NCI-H2107 treated with DMSO at 0.1 percent for 48 hours (cell line): ENCODE measurements around the gene WNT3.
"Not testable (repeated sequence)": the region's sequence is repeated elsewhere in the genome, so short reads cannot be mapped to it uniquely, and the experiment has no call there.

Experiments
- DNase-seq: peaks from one replicate; lab custom pipeline; 2025; ENCODE audit not compliant: unreplicated experiment; lab: John Stamatoyannopoulos, UW

The WNT3 gene

GRCh38 chr17:46788300-46788699 is 30.2 kb downstream of the WNT3 start:
- no peak for DNase-seq

GRCh38 chr17:46787478-46787877 is 31.0 kb downstream of the WNT3 start:
- no peak for DNase-seq

- no peak for DNase-seq
Observed at GRCh38 chr17:46785696-46786095, 32.8 kb downstream of the WNT3 start.

GRCh38 chr17:46783031-46783593 is 35.4 kb downstream of the WNT3 start:
- no peak for DNase-seq

- DNase-seq = no peak
Observed at GRCh38 chr17:46782250-46782953, 36.1 kb downstream of the WNT3 start.

GRCh38 chr17:46780003-46780373 is 38.5 kb downstream of the WNT3 start:
- no peak for DNase-seq

GRCh38 chr17:46777943-46778915 is 40.3 kb downstream of the WNT3 start:
- DNase-seq = no peak

GRCh38 chr17:46776298-46777005 is 42.0 kb downstream of the WNT3 start:
- no peak for DNase-seq

- no peak for DNase-seq
Observed at GRCh38 chr17:46774108-46774737, 44.3 kb downstream of the WNT3 start.

GRCh38 chr17:46773676-46774075 is 44.8 kb downstream of the WNT3 start:
- no peak for DNase-seq

GRCh38 chr17:46773221-46773605 is 45.3 kb downstream of the WNT3 start:
- no peak for DNase-seq

GRCh38 chr17:46772475-46773220 is 45.8 kb downstream of the WNT3 start:
- no peak for DNase-seq

- DNase-seq = no peak
Observed at GRCh38 chr17:46771561-46772474, 46.7 kb downstream of the WNT3 start.

- no peak for DNase-seq
Observed at GRCh38 chr17:46770818-46771560, 47.5 kb downstream of the WNT3 start.

- no peak for DNase-seq
Observed at GRCh38 chr17:46770439-46770817, 48.1 kb downstream of the WNT3 start.

- DNase-seq = no peak
Observed at GRCh38 chr17:46769531-46770438, 48.7 kb downstream of the WNT3 start.

- not testable (repeated sequence) for DNase-seq
Observed at GRCh38 chr17:46768896-46769295, 49.6 kb downstream of the WNT3 start.
